H1 (cell line): ENCODE results near the gene NAMPT. TPM values are rescaled to one million over a fixed set of nuclear protein-coding genes. Genes with fewer than 3 reads are reported as not detected.

Experiments
- ASH2L ChIP-seq: fragments of 200-600, 300-600 bp; sonication (generic); IDR thresholded peaks from one replicate; pipeline ENCODE4 v1.7.1; 2017; ENCODE audit warnings: low read length
- BCL11A ChIP-seq, 2 experiments: IDR thresholded peaks; one replicate each; pipeline ENCODE4 v1.6.1; 2011; ENCODE audit warnings: low read depth in 2 of 2, low read length in 2 of 2, mild to moderate bottlenecking in 2 of 2
- CEBPB ChIP-seq: IDR thresholded peaks from 2 replicates; pipeline ENCODE4 v1.6.1; 2012; ENCODE audit warnings: low read depth, low read length
- EP300 ChIP-seq, 2 experiments: IDR thresholded peaks; 1 replicate in 1 of 2; 2 replicates in 1 of 2; pipeline ENCODE4 v1.6.1; 2011 to 2012; ENCODE audit warnings: low read depth in 2 of 2, low read length in 2 of 2, mild to moderate bottlenecking in 2 of 2, borderline replicate concordance in 1 of 2, inconsistent platforms in 1 of 2, moderate library complexity in 1 of 2
- HDAC2 ChIP-seq, 2 experiments: fragments of 300-600 bp in 1 of 2; sonication (generic) in 1 of 2; IDR thresholded peaks; 2 replicates each; pipeline ENCODE4 v1.6.1; 2011 to 2012; ENCODE audit warnings: low read depth in 2 of 2, low read length in 2 of 2, mild to moderate bottlenecking in 2 of 2, moderate library complexity in 2 of 2, borderline replicate concordance in 1 of 2, inconsistent platforms in 1 of 2
- KDM4A ChIP-seq: IDR thresholded peaks from one replicate; pipeline ENCODE4 v1.7.1; 2012; ENCODE audit warnings: low read depth, mild to moderate bottlenecking, moderate library complexity, low read length, inconsistent platforms; ENCODE audit not compliant: severe bottlenecking
- RFX5 ChIP-seq: IDR thresholded peaks from 2 replicates; pipeline ENCODE4 v1.6.1; 2011; ENCODE audit warnings: low read depth, low read length, improper control_type of control experiment, borderline replicate concordance
- RXRA ChIP-seq: IDR thresholded peaks from 2 replicates; pipeline ENCODE4 v1.6.1; 2011; ENCODE audit warnings: low read depth, mild to moderate bottlenecking, low read length, moderate library complexity; ENCODE audit not compliant: insufficient read depth
- SUZ12 ChIP-seq: fragments of 200-600 bp; sonication (generic); IDR thresholded peaks from 2 replicates; pipeline ENCODE4 v1.6.1; 2012; ENCODE audit warnings: mild to moderate bottlenecking, inconsistent platforms, low read length, moderate library complexity, mixed read lengths
- TCF12 ChIP-seq: IDR thresholded peaks from 2 replicates; pipeline ENCODE4 v1.6.1; 2011; ENCODE audit warnings: low read depth, mild to moderate bottlenecking, low read length
- polyA plus RNA-seq, 7 experiments: library from polyadenylated mRNA; depleted of rRNA in 3 of 7; stranded (reverse) in 5 of 7; unstranded in 2 of 7; fragments of >200 nt in 5 of 7; fragments of 200-250 nt in 2 of 7; gene quantifications; 1 replicate in 5 of 7; 2 replicates in 1 of 7; 4 replicates in 1 of 7; pipeline versions ENCODE4 v1.2.1 to v1.2.3, GENCODE V29; 2011 to 2013; ENCODE audit warnings: missing spikeins in 2 of 7, mixed read lengths in 2 of 7
- total RNA-seq: library from RNA; stranded (reverse); fragmentation: NEBNext Ultra II Directional; extraction: Animal tissue kit (Norgen Biotek cat#: 25700); gene quantifications from 2 replicates; pipeline ENCODE4 v1.2.1, GENCODE V29; 2021
- TF ChIP-seq, protein P1 (sequence below): fragments of 300-600 bp; sonication (generic); IDR thresholded peaks from 2 replicates; pipeline ENCODE4 v1.7.1; 2012; ENCODE audit warnings: low read length, moderate library complexity, mild to moderate bottlenecking, inconsistent platforms; ENCODE audit not compliant: insufficient replicate concordance

NAMPT gene
- total and polyA plus RNA-seq, 2 of the 8 experiments (the other 6 are each of a cell fraction or from before 2014, with no cell fraction given): 15.4 to 95.9 TPM

DNA sequence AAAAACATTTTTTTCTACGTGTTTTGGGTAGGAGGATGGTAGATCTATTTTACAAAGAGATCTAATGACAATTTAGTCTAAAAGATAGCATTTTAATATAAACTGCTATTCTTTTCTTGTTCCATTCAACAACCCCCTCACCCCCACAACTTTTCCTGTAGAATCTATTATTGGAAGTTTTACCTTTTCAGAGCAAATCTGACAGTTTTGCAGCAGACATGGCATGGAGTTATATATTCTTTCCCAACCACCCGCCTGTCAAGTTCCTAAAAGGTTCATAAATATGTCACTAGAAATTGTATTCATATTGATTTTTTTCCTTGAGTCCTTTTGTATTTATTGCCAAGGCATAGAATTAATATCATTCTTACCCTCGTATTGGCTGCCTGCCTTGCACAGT, 21.5 kb upstream of the NAMPT start (continued):
- TF ChIP-seq, protein P1, sequence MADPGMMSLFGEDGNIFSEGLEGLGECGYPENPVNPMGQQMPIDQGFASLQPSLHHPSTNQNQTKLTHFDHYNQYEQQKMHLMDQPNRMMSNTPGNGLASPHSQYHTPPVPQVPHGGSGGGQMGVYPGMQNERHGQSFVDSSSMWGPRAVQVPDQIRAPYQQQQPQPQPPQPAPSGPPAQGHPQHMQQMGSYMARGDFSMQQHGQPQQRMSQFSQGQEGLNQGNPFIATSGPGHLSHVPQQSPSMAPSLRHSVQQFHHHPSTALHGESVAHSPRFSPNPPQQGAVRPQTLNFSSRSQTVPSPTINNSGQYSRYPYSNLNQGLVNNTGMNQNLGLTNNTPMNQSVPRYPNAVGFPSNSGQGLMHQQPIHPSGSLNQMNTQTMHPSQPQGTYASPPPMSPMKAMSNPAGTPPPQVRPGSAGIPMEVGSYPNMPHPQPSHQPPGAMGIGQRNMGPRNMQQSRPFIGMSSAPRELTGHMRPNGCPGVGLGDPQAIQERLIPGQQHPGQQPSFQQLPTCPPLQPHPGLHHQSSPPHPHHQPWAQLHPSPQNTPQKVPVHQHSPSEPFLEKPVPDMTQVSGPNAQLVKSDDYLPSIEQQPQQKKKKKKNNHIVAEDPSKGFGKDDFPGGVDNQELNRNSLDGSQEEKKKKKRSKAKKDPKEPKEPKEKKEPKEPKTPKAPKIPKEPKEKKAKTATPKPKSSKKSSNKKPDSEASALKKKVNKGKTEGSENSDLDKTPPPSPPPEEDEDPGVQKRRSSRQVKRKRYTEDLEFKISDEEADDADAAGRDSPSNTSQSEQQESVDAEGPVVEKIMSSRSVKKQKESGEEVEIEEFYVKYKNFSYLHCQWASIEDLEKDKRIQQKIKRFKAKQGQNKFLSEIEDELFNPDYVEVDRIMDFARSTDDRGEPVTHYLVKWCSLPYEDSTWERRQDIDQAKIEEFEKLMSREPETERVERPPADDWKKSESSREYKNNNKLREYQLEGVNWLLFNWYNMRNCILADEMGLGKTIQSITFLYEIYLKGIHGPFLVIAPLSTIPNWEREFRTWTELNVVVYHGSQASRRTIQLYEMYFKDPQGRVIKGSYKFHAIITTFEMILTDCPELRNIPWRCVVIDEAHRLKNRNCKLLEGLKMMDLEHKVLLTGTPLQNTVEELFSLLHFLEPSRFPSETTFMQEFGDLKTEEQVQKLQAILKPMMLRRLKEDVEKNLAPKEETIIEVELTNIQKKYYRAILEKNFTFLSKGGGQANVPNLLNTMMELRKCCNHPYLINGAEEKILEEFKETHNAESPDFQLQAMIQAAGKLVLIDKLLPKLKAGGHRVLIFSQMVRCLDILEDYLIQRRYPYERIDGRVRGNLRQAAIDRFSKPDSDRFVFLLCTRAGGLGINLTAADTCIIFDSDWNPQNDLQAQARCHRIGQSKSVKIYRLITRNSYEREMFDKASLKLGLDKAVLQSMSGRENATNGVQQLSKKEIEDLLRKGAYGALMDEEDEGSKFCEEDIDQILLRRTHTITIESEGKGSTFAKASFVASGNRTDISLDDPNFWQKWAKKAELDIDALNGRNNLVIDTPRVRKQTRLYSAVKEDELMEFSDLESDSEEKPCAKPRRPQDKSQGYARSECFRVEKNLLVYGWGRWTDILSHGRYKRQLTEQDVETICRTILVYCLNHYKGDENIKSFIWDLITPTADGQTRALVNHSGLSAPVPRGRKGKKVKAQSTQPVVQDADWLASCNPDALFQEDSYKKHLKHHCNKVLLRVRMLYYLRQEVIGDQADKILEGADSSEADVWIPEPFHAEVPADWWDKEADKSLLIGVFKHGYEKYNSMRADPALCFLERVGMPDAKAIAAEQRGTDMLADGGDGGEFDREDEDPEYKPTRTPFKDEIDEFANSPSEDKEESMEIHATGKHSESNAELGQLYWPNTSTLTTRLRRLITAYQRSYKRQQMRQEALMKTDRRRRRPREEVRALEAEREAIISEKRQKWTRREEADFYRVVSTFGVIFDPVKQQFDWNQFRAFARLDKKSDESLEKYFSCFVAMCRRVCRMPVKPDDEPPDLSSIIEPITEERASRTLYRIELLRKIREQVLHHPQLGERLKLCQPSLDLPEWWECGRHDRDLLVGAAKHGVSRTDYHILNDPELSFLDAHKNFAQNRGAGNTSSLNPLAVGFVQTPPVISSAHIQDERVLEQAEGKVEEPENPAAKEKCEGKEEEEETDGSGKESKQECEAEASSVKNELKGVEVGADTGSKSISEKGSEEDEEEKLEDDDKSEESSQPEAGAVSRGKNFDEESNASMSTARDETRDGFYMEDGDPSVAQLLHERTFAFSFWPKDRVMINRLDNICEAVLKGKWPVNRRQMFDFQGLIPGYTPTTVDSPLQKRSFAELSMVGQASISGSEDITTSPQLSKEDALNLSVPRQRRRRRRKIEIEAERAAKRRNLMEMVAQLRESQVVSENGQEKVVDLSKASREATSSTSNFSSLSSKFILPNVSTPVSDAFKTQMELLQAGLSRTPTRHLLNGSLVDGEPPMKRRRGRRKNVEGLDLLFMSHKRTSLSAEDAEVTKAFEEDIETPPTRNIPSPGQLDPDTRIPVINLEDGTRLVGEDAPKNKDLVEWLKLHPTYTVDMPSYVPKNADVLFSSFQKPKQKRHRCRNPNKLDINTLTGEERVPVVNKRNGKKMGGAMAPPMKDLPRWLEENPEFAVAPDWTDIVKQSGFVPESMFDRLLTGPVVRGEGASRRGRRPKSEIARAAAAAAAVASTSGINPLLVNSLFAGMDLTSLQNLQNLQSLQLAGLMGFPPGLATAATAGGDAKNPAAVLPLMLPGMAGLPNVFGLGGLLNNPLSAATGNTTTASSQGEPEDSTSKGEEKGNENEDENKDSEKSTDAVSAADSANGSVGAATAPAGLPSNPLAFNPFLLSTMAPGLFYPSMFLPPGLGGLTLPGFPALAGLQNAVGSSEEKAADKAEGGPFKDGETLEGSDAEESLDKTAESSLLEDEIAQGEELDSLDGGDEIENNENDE: no peak
- TF ChIP-seq RXRA: no peak
- TF ChIP-seq EP300 (IDR thresholded peaks at IDR 0.05; ENCODE audit: borderline replicate concordance in 1 of 2, low read depth in 2 of 2, low read length in 2 of 2): no peak
- TF ChIP-seq KDM4A: no peak
- no peak for TF ChIP-seq SUZ12
- no peak for TF ChIP-seq ASH2L
- TF ChIP-seq RFX5: no peak
- no peak for TF ChIP-seq CEBPB
- TF ChIP-seq HDAC2 (IDR thresholded peaks at IDR 0.05; ENCODE audit: borderline replicate concordance in 1 of 2, low read depth in 2 of 2, low read length in 2 of 2): no peak
- TF ChIP-seq BCL11A (IDR thresholded peaks at IDR 0.05; ENCODE audit: low read depth in 2 of 2, low read length in 2 of 2): no peak
- no peak for TF ChIP-seq TCF12
